ENCODE data around the gene MICAL3. TPM values are rescaled to one million over a fixed set of nuclear protein-coding genes. Genes with fewer than 3 reads are reported as not detected.
A peak's percentile ranks its signal among the peaks of the same experiment; 100 is the strongest.

Gene MICAL3
- total and polyA plus RNA-seq, 5 donors = 30.4 to 105 (median 72.5) TPM

DNA sequence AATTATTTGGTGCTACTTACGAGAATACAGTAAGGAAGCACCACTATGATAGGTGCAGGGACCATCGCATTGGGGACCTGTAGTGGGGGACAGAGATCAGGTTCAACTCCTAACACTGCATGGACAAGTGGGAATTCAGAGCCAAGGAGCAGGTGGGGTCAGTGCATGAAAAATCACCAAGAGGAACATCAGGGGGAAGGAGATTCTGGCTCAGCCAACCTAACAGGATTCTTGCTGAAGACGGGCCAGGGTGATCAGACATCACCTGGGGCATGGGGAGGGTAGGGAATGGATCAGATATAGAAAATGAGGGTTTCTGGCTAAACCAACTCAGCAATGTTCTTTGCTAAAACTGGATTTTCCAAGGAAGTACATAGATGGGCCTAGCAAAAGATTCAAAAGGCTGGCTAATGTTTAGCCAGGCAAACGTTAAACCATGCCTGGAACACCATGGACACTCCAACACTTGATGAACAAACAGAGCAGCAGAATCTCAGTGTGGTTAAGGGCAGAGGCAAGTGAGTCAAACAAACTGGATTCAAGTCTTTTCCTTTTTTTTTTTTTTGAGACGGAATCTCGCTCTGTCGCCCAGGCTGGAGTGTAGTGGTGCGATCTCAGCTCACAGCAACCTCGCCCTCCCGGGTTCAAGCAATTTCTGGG, 70.0 kb downstream of the MICAL3 start:
- H3K27ac ChIP-seq (ENCODE audit: low read length) = no peak overlapping the region
- H3K27me3 ChIP-seq (ENCODE audit: control insufficient read depth, insufficient read depth) = no peaks in the 10 kb centered on the region
- intact Hi-C loops (cut with DNase I) = no loop called here
- 92% methylated on average over 10 of the region's 10 CpGs for WGBS
- peaks cover 13% of the 10 kb centered on the region for H3K4me1 ChIP-seq (ENCODE audit: control insufficient read depth, insufficient read depth, low read length)
- no peaks in the 10 kb centered on the region for H3K9me3 ChIP-seq (ENCODE audit: control insufficient read depth, low read length)
- ATAC-seq (no peak), DNase-seq (peak in 1 of 3 donors; percentile 3)
- H3K4me3 ChIP-seq (ENCODE audit: low read length) = no peak overlapping the region

DNA sequence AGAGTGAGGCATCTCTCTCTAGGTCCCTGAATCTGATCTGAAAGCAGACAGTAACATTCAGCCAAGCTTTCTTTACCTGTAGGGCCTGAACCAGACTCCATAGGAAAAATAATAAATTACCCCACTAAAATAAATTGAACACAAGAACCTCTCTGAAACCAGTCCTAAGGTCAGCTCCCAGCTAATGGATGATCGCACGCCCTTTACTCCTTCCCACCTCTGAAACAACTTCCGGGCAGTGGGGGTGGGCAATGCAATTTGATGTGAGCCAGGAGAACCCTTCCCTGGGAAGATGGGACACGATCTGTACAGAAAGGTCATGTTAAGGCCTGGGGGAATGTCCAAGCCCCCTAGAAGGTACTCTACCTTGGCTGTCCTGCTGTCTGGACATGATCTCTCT, 71.2 kb downstream of the MICAL3 start:
- no peak overlapping the region for H3K27ac ChIP-seq (ENCODE audit: low read length)
- no peaks in the 10 kb centered on the region for H3K27me3 ChIP-seq (ENCODE audit: control insufficient read depth, insufficient read depth)
- no peak overlapping the region for H3K4me3 ChIP-seq (ENCODE audit: low read length)
- WGBS = 91% methylated on average over 4 of the region's 4 CpGs
- no peak for ATAC-seq
- no peaks in the 10 kb centered on the region for H3K9me3 ChIP-seq (ENCODE audit: control insufficient read depth, low read length)
- peaks cover 10% of the 10 kb centered on the region for H3K4me1 ChIP-seq (ENCODE audit: control insufficient read depth, insufficient read depth, low read length)
- no peak for DNase-seq
- intact Hi-C loops (cut with DNase I) = no loop called here

DNA sequence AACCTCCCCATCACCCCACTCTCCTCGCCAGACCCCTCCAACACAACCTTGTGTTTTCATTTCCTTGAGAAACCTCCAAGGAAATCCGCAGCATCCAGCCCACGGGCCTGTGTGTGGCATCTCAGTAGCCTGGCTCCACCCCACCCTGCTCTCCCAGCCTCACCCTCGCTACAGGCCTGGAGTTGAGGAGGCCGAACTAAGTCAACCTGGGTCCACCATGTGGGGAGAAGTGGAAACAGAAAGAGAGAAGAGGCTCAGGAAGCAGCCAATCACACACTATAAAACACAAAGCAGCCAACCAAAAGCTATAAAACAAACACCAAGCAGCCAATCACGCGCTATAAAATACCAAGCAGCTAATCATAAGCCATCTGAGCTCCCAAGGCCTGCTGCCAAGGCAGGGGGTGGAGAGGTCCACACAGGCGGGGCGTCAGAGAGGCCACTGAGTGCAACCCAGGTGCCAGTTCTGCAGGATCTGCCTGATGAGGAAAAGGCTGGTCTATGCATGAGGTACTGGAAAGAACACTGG, 72.0 kb downstream of the MICAL3 start:
- DNase-seq (no peak), ATAC-seq (peak in 1 of 2 donors; percentile 10)
- H3K4me1 ChIP-seq (ENCODE audit: control insufficient read depth, insufficient read depth, low read length) = peaks cover 11% of the 10 kb centered on the region
- no peaks in the 10 kb centered on the region for H3K9me3 ChIP-seq (ENCODE audit: control insufficient read depth, low read length)
- H3K4me3 ChIP-seq (ENCODE audit: low read length) = no peak overlapping the region
- H3K27ac ChIP-seq (ENCODE audit: low read length) = no peak overlapping the region
- no peaks in the 10 kb centered on the region for H3K27me3 ChIP-seq (ENCODE audit: control insufficient read depth, insufficient read depth)
- 81% methylated on average over 9 of the region's 9 CpGs for WGBS
- intact Hi-C loops (cut with DNase I) = no loop called here

DNA sequence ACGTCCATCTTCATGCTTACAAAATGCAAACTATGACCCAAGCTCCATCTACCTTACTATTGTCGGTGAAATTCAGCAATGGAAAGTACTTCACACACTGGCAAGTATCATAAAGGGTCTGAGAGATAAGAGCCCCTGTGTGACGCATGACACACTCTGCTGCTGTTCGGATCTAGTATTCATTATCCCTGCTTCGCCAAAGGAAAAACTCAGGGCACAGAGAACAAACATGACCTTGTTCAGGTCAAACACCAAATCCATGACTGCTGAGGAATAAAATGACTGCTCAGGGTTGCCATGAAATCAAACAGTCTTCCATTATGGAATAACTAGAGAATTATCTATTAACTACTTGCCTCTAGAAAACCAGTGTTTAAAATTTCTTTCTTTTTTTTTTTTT, 73.0 kb downstream of the MICAL3 start:
- H3K4me1 ChIP-seq (ENCODE audit: control insufficient read depth, insufficient read depth, low read length) = peaks cover 17% of the 10 kb centered on the region
- no peaks in the 10 kb centered on the region for H3K27me3 ChIP-seq (ENCODE audit: control insufficient read depth, insufficient read depth)
- intact Hi-C loops (cut with DNase I) = no loop called here
- no peak overlapping the region for H3K4me3 ChIP-seq (ENCODE audit: low read length)
- H3K27ac ChIP-seq (ENCODE audit: low read length) = peak overlapping the region; percentile 71
- ATAC-seq = peak in 1 of 2 donors; percentile 77
- 55% methylated on average over 5 of the region's 5 CpGs for WGBS
- DNase-seq = no peak
- no peaks in the 10 kb centered on the region for H3K9me3 ChIP-seq (ENCODE audit: control insufficient read depth, low read length)

DNA sequence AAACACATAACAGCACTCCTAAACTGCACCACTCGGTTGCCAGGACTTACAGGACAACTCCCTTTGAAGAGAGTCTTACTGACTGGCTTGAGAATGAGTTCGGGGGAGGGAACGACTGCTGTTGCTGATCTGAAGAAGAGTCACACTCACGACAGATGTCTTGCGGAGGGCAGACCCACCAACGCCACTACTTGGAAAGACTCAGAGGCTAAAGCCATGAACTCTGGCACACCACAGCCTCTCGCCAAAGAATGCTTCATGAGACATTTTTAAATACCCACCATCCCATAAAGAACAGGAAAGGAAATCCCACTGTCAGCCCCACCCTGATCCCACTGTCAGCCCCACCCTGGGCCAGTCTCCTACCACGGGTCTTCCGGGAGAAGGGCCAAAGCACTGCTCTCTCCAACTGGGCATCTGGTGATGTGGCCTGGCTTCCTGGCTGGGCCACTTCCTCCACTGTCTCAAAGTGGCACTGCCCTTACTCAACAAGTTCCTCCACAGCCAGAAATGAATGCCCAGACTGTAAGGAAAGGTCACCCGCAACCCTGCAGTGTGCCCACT, 73.6 kb downstream of the MICAL3 start:
- ATAC-seq (peak; percentile 56 to 81), DNase-seq (peak; percentile 63 to 72 (median 67))
- H3K4me3 ChIP-seq (ENCODE audit: low read length) = no peak overlapping the region
- H3K9me3 ChIP-seq (ENCODE audit: control insufficient read depth, low read length) = no peaks in the 10 kb centered on the region
- H3K27ac ChIP-seq (ENCODE audit: low read length) = peak overlapping the region; percentile 71
- WGBS = 49% methylated on average over 10 of the region's 10 CpGs
- intact Hi-C loops (cut with DNase I) = no loop called here
- no peaks in the 10 kb centered on the region for H3K27me3 ChIP-seq (ENCODE audit: control insufficient read depth, insufficient read depth)
- H3K4me1 ChIP-seq (ENCODE audit: control insufficient read depth, insufficient read depth, low read length) = peaks cover 22% of the 10 kb centered on the region

DNA sequence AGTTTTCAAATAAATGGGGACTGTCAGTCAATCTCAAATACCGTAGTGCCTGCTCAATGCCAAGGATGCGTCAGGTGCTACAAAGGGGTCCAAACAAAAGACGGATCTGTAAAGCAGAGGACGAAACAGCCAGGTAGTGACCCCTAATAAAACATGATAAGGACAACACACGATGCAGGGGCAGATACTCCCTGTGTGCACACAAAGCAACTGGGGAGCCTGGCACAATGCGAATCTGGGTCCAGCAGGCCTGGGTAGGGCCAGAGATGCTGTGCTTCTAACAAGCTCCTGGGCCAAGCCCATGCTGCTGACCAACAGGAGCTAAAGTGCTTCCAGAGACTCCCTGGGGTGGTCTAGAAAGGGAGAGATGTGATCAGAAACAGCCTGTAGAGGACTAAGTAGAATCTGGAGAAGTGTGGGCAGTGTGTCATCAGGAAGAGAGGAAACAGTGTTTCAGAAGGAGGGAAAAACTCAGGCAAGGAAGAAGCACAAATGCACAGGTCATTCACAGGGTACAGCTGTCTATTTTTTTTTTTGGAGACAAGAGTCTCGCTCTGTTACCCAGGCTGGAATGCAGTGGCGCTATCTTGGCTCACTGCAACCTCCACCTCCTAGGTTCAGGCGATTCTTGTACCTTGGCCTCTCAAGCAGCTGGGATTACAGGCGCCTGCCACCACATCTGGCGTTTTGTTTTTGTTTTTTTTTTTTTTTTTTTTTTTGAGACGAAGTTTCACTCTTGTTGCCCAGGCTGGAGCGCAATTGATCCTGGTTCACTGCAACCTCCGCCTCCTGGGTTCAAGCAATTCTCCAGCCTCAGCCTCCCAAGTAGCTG, 74.5 kb downstream of the MICAL3 start:
- Histone ChIP-seq H3K4me3 (ENCODE audit: low read length) (no peak overlapping the region), H3K4me1 (ENCODE audit: control insufficient read depth, insufficient read depth, low read length) (peaks cover 30% of the 10 kb centered on the region), H3K27me3 (ENCODE audit: control insufficient read depth, insufficient read depth) (no peaks in the 10 kb centered on the region), H3K27ac (ENCODE audit: low read length) (no peak overlapping the region), H3K9me3 (ENCODE audit: control insufficient read depth, low read length) (no peaks in the 10 kb centered on the region)
- no peak for ATAC-seq
- no peak for DNase-seq
- intact Hi-C loops (cut with DNase I) = no loop called here
- WGBS = 91% methylated on average over 14 of the region's 14 CpGs

DNA sequence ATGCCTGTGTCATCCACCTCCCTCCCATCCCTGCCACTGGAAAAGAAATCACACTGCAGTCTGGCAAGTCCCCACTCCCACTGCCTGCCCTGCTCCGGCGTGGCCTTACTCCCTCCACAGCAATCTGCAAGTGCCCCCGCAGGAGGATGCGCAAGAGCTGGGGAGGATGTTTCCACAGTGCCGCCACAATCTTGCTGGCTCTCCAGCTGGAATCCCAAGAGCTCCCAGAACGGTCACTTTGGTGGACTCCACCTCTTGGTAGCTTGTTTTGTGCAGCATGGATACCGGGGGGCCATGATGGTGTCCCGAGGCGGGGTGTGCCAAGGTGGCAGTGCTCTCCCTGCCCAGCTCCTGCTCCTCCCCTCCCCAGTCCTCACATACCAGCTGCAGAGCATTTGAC, 76.3 kb downstream of the MICAL3 start:
- ATAC-seq (no peak), DNase-seq (no peak)
- 85% methylated on average over 9 of the region's 9 CpGs for WGBS
- H3K27me3 ChIP-seq (ENCODE audit: control insufficient read depth, insufficient read depth) = no peaks in the 10 kb centered on the region
- no peak overlapping the region for H3K27ac ChIP-seq (ENCODE audit: low read length)
- H3K9me3 ChIP-seq (ENCODE audit: control insufficient read depth, low read length) = no peaks in the 10 kb centered on the region
- H3K4me3 ChIP-seq (ENCODE audit: low read length) = no peak overlapping the region
- peaks cover 35% of the 10 kb centered on the region for H3K4me1 ChIP-seq (ENCODE audit: control insufficient read depth, insufficient read depth, low read length)
- intact Hi-C loops (cut with DNase I) = no loop called here

DNA sequence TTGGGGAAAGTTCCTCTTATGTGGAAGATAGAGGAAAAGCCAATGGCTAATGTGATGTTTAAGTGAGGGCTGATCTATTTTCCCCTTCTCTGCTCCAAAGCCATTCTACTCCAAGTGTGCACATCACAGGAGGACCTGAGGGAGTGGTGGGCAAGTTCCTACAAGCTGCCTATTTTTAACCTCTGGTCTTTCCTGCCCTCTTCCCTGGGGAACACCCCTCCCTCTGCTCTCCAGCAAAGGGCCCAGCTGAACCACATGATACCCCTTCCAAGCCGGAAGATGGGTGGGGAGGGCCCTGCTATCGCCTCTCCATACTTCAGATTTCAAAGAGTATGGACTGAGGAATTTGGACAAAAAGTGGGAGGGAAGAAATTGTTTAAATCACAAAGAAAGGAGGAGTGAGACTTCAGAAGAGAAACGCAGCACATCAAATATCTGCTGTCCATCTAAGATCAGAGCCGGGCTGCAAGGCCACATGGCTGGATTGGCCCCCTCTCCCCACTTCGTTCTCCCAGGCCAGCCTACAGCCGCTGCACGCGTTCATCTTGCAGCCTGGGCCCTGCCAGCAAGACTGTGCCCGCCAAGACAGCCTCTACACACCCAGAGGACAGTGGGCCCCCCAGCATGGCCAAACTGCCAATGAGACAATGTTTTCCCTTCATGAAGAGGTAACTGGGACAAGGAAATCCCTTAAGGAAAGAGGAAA, 77.5 kb downstream of the MICAL3 start:
- Histone ChIP-seq H3K9me3 (ENCODE audit: control insufficient read depth, low read length) (no peaks in the 10 kb centered on the region), H3K27me3 (ENCODE audit: control insufficient read depth, insufficient read depth) (no peaks in the 10 kb centered on the region), H3K27ac (ENCODE audit: low read length) (peak overlapping the region; percentile 65), H3K4me3 (ENCODE audit: low read length) (no peak overlapping the region), H3K4me1 (ENCODE audit: control insufficient read depth, insufficient read depth, low read length) (peaks cover 38% of the 10 kb centered on the region)
- DNase-seq = peak in 1 of 3 donors; percentile 62
- intact Hi-C loops (cut with DNase I) = no loop called here
- 31% methylated on average over 9 of the region's 9 CpGs for WGBS
- ATAC-seq = peak in 1 of 2 donors; percentile 63

DNA sequence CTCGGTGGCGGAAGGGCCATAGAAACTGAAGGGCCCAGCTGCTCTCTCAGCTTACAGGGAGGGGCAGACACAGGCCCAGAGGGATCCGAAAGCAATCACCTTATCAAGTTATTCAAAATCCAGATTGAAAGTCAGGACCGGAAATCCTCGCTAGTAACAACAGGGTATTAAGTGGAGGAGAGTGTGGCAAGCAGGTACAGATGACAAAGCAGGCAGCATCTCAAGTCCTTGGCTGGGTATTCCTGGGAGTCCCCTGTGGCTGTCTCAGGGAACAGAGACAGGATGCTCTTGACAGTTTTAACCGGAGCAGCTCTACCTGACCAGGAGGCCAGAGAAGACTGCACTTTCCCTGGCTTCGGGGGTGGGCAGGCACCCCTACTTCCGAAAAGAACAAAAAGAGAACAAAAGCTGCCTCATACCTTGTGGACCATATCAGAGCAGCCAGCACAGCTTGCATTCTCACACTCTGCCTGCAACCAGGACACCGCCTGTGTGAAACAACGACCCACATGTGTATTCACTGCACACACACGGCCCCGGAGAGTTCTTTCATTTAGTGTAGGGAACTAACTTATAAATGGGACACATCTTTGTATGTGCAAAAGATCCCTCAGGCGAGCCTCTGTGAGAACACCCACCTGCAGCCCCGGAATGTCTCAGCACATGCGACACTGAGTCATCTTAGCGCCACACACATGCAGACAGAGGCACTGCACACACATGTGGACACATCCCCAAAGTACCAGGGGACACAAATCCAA, 78.3 kb downstream of the MICAL3 start:
- DNase-seq (no peak), ATAC-seq (no peak)
- no peaks in the 10 kb centered on the region for H3K9me3 ChIP-seq (ENCODE audit: control insufficient read depth, low read length)
- 52% methylated on average over 16 of the region's 16 CpGs for WGBS
- H3K4me1 ChIP-seq (ENCODE audit: control insufficient read depth, insufficient read depth, low read length) = peaks cover 38% of the 10 kb centered on the region
- H3K4me3 ChIP-seq (ENCODE audit: low read length) = no peak overlapping the region
- intact Hi-C loops (cut with DNase I) = no loop called here
- peak overlapping the region; percentile 65 for H3K27ac ChIP-seq (ENCODE audit: low read length)
- no peaks in the 10 kb centered on the region for H3K27me3 ChIP-seq (ENCODE audit: control insufficient read depth, insufficient read depth)

DNA sequence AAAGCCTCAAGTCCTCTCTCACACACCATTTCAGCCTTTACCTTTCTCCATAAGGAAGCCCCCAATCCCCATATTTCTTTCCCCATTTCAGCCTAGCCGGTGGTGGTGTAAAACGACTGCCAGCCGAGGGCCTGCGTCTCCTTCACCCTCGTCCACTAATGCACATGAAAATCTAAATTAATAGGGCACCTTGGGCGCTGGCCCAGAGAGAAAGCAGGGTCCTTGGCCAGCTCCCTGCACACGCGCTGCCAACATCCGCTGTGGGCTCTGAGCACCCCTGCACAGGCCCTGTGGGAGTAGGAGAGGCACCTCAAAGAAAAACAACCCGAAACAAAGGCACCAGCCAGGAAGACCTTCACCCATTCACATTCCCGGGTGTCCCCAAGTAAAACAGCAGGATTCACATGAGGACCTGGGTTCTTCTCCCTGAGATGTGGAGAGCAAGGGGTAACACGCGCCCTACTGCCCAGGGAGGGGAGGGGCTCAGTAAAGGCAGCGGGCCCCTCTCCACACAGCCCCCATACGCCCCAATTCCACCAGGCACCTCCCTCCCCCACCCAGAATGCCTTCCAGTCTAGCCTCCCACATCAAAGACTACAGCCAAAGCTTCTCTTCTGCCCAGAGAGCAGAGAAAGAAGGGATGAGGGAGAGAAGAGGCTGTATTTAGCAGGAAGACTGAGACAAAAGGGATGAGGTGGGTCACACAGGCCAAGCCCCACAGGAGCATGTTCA, 79.0 kb downstream of the MICAL3 start:
- Histone ChIP-seq H3K9me3 (ENCODE audit: control insufficient read depth, low read length) (no peaks in the 10 kb centered on the region), H3K4me1 (ENCODE audit: control insufficient read depth, insufficient read depth, low read length) (peaks cover 35% of the 10 kb centered on the region), H3K27me3 (ENCODE audit: control insufficient read depth, insufficient read depth) (no peaks in the 10 kb centered on the region), H3K4me3 (ENCODE audit: low read length) (no peak overlapping the region), H3K27ac (ENCODE audit: low read length) (peak overlapping the region; percentile 65)
- ATAC-seq (no peak), DNase-seq (no peak)
- intact Hi-C loops (cut with DNase I) = no loop called here
- 64% methylated on average over 15 of the region's 15 CpGs for WGBS

Measured in right cardiac atrium (tissue), 5 donors.